ENCODE data around the gene SGPP2. TPM values are rescaled to one million over a fixed set of nuclear protein-coding genes. Genes with fewer than 3 reads are reported as not detected.

SGPP2 gene
- total RNA-seq, 1 experiment from 2014 or later, result 56.9 TPM

DNA sequence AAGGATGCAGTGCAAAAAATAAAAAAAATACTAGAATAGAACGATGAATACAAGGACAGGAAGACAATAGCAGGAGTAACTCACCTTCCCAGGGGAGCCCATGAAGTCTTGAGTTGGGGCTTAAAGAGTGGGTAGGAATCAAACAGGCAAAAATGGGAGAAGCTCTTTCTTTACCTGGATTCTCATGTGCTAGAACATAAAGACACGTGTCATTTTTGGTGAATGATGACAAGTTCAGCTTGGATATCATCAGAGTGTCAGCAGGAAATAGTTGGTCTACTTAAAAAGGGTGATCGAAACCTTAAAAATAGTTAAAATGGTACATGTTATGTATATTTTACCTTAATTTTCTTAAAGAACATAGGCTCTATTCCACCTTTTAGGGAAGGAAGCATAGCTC, 5.7 kb downstream of the SGPP2 start:
- Mint-ChIP-seq H3K36me3 (ENCODE audit: insufficient read depth, unreplicated experiment) (peaks cover 61% of the 10 kb centered on the region), H3K27me3 (ENCODE audit: unreplicated experiment) (no peaks in the 10 kb centered on the region), H3K9me3 (ENCODE audit: low read depth, unreplicated experiment) (no peaks in the 10 kb centered on the region), H3K4me1 (ENCODE audit: low read depth, unreplicated experiment) (peaks cover 64% of the 10 kb centered on the region), H3K4me3 (ENCODE audit: low read depth, unreplicated experiment) (no peak overlapping the region), H3K27ac (ENCODE audit: unreplicated experiment) (no peak overlapping the region)
- TF ChIP-seq, protein P1, sequence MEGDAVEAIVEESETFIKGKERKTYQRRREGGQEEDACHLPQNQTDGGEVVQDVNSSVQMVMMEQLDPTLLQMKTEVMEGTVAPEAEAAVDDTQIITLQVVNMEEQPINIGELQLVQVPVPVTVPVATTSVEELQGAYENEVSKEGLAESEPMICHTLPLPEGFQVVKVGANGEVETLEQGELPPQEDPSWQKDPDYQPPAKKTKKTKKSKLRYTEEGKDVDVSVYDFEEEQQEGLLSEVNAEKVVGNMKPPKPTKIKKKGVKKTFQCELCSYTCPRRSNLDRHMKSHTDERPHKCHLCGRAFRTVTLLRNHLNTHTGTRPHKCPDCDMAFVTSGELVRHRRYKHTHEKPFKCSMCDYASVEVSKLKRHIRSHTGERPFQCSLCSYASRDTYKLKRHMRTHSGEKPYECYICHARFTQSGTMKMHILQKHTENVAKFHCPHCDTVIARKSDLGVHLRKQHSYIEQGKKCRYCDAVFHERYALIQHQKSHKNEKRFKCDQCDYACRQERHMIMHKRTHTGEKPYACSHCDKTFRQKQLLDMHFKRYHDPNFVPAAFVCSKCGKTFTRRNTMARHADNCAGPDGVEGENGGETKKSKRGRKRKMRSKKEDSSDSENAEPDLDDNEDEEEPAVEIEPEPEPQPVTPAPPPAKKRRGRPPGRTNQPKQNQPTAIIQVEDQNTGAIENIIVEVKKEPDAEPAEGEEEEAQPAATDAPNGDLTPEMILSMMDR (IDR thresholded peaks at IDR 0.05; ENCODE audit: unreplicated experiment), result no peak
- no peak for DNase-seq
- intact Hi-C loops (cut with micrococcal nuclease; ENCODE audit: unreplicated experiment), result loop anchor here (5.0 kb wide), 1 partner anchor 132 kb away; no protein-coding TSS in a partner anchor
- CTCF ChIA-PET, result no interaction called here
- no TSS peak for BruUV-seq (replicated peaks)

DNA sequence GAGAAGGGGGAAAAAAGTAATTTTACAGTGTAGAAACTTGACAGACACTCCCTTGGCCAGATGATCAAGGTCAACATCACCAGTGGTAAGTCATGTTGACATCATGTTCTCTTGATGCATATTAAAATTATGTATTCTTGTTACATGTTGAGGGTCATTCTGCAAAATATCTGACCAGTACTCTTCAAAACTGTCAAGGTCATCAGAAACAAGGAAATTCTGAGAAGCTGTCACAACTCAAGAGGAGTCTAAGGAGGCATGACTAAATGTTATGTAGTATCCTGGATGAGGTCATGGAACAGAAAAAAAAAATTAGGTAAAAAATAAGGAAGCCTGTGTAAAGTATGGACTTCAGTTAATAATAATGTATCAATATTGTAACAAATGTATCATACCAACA, 6.3 kb downstream of the SGPP2 start:
- BruUV-seq (replicated peaks), result no TSS peak
- Mint-ChIP-seq H3K4me3 (ENCODE audit: low read depth, unreplicated experiment) (no peak overlapping the region), H3K27me3 (ENCODE audit: unreplicated experiment) (no peaks in the 10 kb centered on the region), H3K36me3 (ENCODE audit: insufficient read depth, unreplicated experiment) (peaks cover 55% of the 10 kb centered on the region), H3K9me3 (ENCODE audit: low read depth, unreplicated experiment) (no peaks in the 10 kb centered on the region), H3K27ac (ENCODE audit: unreplicated experiment) (no peak overlapping the region), H3K4me1 (ENCODE audit: low read depth, unreplicated experiment) (peaks cover 70% of the 10 kb centered on the region)
- TF ChIP-seq, protein P1 (IDR thresholded peaks at IDR 0.05; ENCODE audit: unreplicated experiment), result no peak
- no peak for DNase-seq
- CTCF ChIA-PET, result no interaction called here
- intact Hi-C loops (cut with micrococcal nuclease; ENCODE audit: unreplicated experiment), result loop anchor here (5.0 kb wide), 1 partner anchor 132 kb away; no protein-coding TSS in a partner anchor

DNA sequence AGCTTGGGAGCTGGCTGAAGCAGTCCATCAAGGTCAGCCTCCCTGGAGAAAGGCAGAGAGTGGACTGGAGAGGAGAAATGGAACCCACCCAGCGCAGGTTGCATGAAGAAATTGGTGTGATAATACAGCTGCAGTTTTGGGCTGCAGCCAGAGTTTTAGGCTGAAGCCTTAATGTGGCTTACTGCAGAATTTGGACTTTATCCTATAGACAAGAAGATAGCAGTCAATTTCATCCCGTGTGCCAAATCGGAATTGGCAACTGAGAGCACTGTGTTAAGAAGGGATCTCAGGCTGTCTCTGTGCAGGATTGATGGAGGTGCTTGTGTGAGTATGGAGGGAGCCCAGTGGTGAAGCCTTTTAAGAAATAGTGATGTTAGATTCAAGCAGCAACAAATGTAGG, 7.5 kb downstream of the SGPP2 start:
- Mint-ChIP-seq H3K27ac (ENCODE audit: unreplicated experiment) (peak overlapping the region; percentile 94), H3K4me3 (ENCODE audit: low read depth, unreplicated experiment) (peak overlapping the region; percentile 57), H3K27me3 (ENCODE audit: unreplicated experiment) (no peaks in the 10 kb centered on the region), H3K4me1 (ENCODE audit: low read depth, unreplicated experiment) (peaks cover 72% of the 10 kb centered on the region), H3K9me3 (ENCODE audit: low read depth, unreplicated experiment) (no peaks in the 10 kb centered on the region), H3K36me3 (ENCODE audit: insufficient read depth, unreplicated experiment) (peaks cover 44% of the 10 kb centered on the region)
- DNase-seq, result no peak
- intact Hi-C loops (cut with micrococcal nuclease; ENCODE audit: unreplicated experiment), result loop anchor here (2.0 to 5.0 kb wide), 2 partner anchors 113 to 130 kb away; no protein-coding TSS in a partner anchor
- CTCF ChIA-PET, result interaction anchor here (0.6 kb wide), 1 partner anchor 236 kb away, joined by 4 read pairs; no protein-coding TSS in a partner anchor
- TF ChIP-seq, protein P1 (IDR thresholded peaks at IDR 0.05; ENCODE audit: unreplicated experiment), result no peak
- BruUV-seq (replicated peaks), result no TSS peak

GRCh38 chr2:222433332-222434173, 9.2 kb downstream of the SGPP2 start:
- CTCF ChIA-PET, result interaction anchor here (0.6 to 0.9 kb wide), 3 partner anchors 23 to 364 kb away, joined by 3 to 5 read pairs (median 4); no protein-coding TSS in a partner anchor
- Mint-ChIP-seq H3K4me3 (ENCODE audit: low read depth, unreplicated experiment) (peak overlapping the region; percentile 57), H3K9me3 (ENCODE audit: low read depth, unreplicated experiment) (peaks cover 2% of the 10 kb centered on the region), H3K4me1 (ENCODE audit: low read depth, unreplicated experiment) (peaks cover 58% of the 10 kb centered on the region), H3K27ac (ENCODE audit: unreplicated experiment) (peak overlapping the region; percentile 94), H3K27me3 (ENCODE audit: unreplicated experiment) (no peaks in the 10 kb centered on the region), H3K36me3 (ENCODE audit: insufficient read depth, unreplicated experiment) (peaks cover 37% of the 10 kb centered on the region)
- intact Hi-C loops (cut with micrococcal nuclease; ENCODE audit: unreplicated experiment), result loop anchor here (2.0 to 5.0 kb wide), 2 partner anchors 115 to 129 kb away; no protein-coding TSS in a partner anchor
- BruUV-seq (replicated peaks), result no TSS peak
- peak; percentile 53 for DNase-seq
- TF ChIP-seq, protein P1 (IDR thresholded peaks at IDR 0.05; ENCODE audit: unreplicated experiment), result no peak

All from Calu3 (cell line).